GM21367 (cell line): ENCODE results near the gene KMT5C.

Experiments
- ATAC-seq: cut with Tn5 transposase; IDR thresholded peaks from one replicate; pipeline ENCODE4 v1.9.1; 2021; ENCODE audit not compliant: unreplicated experiment

The KMT5C gene

DNA sequence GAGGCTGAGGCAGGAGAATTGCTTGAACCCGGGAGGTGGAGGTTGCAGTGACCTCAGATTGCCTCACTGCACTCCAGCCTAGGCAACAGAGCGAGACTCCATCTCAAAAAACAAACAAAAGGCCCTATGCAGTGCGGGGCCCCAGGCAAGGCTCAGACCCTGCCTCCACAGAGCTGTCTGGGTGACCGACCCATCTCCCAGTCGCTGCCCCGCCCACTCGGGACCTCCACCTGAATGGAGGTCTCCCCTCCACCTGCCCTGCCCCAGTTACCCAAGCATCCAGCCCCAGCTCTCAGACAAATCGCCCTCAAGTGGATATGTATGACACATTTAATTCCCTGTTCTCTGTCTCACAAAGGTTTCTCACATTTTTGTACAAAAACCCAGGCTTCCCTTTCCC lies 25.6 kb downstream of the KMT5C start:
- ATAC-seq = no peak

DNA sequence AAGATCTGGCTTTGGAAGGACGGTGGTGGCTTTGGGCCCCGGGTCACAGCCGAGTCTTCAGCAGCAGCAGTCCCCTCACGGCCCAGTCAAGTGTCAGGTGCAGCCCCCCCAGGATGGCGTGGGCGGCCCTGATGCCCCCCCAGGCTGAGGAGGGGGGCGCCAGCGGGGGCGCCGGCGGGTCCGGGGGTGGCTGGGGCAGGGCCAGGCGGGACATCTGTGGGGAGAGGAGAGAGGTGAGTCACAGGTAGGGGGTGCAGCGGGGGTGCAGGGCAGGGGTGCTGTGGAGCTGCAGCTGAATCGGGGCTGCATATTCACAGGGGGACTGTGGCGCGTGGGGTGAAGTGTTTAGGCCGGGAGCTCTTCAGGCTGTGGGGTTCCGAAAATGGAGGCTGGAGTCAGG lies 26.3 kb downstream of the KMT5C start:
- no peak for ATAC-seq

DNA sequence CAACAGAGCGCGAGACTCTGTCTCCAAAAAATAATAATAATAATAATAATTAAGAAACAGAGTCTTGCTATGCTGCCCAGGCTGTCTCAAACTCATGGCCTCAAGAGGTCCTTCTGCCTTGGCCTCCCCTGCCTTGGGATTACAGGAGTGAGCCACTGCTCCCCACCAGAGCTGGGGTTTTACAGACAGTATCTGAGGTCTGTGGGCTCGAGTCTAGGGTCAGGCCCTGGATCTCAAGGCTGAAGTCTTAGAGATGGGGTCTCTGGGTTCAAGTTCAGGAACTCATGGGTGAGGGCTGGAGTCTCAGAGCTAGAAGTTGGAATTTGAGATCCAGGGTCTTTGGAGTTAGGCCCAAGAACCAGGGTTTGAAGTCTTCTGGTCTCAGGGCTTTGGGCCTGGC lies 27.1 kb downstream of the KMT5C start:
- no peak for ATAC-seq

DNA sequence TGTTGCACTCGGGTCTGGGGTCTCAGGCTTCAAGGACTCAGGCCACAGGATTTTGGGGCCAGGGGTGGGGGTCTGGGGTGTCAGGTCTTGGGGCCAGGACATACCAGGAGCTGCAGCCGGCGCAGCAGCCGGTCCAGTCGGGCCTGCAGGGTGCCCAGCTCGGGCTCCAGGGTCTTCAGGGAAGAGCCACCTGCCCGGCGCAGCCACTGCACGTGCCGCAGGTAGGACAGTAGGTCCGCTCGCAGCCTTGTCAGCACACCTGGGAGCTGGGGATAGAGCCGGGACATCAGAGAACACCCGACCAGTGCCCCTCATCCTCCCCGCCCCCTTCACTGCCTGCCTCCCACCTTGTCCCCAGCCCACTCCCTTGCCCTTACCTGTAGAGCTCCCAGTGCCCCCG lies 28.4 kb downstream of the KMT5C start:
- ATAC-seq = no peak

DNA sequence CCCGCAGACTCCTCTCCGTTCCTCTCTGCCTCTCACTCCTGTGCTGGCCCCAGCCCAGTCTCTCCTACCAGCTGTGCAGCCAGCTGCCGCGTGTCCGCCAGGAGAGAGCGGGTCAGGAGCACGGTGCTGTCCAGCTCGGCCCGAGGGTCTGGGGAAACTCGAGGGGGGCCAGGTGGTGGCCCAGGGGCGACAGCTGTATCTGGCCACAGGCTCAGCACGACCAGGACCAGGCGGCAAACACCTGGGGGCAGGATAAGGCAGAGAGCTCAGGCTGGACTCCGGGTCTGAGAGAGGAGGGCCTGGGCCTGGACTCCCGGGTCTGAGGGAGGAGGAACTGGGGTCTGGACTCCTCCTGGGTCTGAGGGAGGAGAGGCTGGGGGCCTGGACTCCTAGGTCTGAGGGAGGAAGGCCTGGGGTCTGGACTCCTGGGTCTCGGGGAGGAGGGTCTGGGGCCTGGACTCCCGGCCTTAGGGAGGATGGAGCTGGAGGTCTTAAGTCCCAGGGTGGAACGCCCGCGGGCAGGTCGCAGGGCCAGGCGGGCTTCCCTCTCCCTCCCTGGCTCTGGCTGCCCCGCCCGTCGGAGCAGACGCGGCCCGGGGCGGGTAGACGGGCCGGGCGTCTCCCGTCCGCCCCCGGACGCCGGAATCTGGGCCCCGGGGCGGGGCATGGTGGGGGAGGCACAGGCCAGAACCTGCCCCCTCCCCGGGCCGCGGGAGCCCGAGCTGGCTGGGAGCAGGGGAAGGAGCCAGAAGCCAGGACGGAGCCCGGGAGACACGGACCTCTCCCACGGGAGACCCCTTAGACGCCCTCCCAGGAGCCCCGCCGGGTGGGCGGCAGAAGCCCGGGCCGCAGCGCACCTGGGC lies 29.3 kb downstream of the KMT5C start:
- ATAC-seq = no peak

DNA sequence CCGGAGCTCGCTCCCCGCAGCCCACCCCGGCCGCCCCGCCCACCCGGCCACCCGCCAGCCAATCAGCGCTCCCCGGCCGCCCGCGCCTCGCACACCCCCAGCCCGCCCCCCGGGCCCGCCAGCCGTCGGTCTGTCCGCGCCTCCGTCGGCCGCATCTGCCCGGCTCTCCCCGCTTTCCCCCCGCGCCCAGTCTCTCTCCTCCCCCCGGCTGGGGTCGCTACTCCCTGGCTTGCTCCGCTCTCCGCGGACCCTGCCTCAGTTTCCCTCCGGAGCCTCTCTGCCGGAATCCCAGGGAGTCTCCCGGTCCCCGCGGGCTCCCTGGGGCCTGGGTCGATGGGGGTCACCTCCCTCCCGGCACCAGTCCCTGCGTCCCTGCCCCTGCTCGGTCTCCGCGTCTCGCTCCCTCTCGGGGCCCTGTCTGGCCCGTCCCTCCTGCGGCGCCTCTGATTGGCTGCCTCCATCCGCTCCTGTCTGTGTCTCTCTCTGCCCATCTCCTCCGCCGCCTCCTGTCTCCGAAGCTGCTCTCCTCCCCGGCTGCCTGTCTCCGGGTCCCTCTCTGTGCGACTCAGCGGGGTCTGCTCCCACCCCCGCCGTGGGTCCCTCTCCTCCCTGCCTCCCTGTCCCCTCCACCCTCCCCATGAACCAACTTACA lies 30.1 kb downstream of the KMT5C start:
- no peak for ATAC-seq

DNA sequence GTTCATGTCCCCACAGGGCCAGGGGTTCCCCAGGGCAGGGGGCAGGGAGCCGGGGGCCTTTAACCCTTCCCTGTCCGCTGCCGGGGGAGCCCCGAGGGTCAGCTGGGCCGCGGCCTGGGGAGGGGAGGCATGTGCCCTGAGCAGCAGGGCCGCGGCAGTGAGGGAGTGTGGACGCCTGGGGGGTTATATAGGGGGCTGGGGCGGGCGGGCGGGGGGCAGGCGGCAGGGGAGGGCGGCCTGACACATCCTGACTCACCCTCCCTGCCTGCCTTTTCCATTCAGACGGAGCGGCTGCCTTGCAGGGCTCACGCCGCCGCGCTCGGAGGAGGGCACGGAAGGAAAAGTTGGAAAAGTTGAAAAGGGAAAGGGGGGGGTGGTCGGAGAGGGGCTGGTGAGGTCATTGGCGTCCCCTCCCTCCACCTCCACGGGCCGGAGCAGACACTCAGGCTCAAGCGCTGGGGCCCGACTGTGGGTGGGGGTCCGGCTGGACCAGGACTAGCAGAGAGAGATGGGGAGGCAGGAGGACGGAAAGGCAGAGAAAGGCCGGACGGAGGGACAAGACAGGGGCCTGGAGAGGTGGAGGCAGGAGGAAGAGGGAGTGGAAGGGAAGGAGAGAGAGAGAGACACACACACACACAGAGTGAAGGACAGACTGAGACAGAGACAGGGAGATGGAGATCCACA lies 30.8 kb downstream of the KMT5C start, which contains the start of gene IL11:
Gene IL11, minus strand, starts transcription at position 159 of the 684 bp plus-strand sequence. Its CDS starts 153 bp downstream, at position 6.
- ATAC-seq = no peak

DNA sequence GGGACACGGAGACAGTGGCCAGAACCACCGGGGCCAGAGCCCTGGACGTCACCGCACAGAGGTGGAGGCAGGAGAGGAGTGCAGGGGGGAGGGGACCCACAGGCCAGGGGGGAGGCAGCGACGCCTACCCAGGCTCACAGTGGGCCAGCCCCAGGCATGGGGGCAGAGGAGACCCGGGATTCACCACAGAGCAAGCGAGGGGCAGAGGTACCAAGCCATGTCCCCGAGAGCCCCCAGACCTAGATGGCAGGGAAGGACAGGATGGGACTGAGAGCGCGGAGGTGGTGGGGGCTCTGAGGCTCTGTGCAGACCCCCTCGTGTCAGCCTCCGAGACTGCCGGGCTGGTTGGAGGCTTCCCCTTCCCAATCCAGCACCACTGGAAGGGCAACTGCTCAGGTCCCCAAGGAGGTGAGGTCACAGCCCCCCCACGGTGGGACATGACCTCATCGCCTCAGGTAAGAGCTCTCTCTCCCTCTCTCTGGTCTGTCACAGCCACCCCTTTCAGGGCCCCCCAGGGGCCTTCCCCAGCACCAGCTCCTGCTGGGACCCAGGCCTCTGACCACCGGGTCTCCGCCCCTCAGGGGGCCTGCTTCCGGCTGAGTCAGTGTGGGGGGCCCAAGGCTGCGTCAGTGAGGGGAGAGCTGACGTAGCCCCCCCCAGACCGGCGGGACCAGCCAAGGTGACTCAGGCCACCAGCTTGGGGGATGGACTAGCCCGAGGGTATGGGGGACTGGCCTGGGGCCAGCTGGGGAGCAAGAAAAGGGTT lies 32.8 kb downstream of the KMT5C start:
- ATAC-seq = no peak

DNA sequence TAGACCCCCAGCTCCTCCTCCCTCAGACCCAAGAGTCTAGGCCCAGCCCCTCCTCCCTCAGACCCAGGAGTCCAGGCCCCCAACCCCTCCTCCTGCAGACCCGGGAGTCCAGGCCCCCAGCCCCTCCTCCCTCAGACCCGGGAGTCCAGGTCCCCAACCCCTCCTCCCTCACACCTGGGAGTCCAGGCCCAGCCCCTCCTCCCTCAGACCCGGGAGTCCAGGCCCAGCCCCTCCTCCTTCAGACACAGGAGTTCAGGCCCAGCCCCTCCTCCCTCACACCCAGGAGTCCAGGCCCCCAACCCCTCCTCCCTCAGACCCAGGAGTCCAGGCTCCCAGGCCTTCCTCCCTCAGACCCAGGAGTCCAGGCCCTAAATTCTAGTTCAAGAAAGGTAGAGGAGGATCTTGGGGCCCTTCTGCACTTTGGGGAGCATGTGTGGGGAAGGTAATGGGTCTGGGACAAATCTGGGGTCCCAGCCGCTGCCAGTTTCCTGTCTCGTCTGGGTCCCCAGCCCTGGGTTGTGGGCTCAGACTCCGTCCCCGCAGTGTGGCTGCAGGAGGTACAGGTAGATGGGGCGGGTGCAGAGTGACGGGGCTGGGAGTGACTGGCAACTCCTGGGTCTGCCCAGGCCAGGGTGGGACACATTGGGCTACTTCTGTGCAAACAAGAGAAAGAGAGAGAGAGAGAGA lies 33.8 kb downstream of the KMT5C start:
- no peak for ATAC-seq

DNA sequence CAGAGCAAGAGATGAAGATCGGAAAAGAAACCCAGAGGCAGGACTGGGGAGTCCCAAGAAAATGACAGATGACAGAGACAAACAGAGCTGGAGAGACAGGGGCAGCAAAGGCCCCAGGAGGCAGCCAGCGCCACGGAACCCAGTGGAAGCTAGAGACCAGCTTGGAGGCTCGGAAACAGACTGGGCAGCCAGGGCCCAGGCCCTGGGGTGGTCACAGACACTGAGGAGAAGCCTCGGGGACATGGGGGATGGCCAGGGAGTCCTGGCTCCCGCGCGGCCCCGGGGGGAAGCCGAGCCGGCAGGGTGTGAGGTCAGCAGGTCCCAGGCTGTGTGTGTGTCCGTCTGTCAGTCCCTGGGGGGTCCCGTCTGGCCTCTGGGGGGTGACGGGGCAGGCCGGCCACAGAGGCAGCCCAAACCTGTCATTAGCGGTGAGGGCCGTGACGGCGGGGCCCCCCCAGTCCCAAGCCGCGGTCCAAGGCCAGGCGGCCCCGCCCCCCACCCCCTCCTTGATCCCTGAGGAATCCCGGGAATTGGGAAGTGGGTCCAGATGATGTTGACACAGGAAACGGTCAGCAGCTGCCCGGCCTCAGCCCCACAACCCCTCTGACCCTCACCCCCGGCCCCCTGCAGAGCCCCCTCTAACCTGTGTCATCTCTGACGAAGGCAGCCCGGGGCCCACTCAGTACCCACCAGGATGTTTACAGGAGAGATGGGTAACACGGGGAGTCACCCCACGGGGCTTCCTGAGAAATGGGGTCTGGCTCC lies 34.5 kb downstream of the KMT5C start:
- ATAC-seq = no peak

DNA sequence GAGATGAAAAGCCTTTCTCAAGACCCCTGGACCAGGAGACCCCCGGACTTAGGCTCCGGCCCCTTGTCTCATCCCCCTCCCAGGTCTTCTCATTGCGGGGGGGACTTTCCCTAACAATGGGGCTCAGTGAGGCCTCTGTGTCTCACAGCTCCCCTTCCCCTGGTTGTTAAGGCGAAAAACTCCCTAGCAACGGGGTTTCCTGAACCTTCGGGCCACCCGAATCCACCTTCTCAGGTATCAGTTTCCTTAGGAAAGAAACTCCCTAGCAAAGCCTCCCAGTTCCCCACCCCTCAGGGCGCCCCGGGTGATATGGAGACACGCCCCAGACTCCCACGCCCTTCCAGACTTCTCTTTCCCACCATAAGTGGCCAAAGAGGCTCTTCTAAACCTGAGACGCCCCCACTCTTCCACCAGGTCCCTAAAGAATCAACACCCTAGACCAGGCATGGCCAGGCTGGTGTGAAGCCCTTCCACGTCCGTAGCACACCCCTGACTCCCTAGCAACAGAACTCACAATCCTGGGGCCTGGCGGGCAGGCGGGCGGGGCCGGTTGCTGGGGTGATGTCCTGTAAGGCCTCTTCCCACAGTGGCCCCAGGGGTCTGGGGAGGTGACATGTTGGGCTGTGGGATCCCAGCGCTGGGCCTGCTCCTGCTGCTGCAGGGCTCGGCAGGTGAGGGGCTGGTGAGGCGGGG lies 36.7 kb downstream of the KMT5C start, which contains the start of gene TMEM190:
Gene TMEM190, plus strand, starts transcription at position 586 of the 693 bp plus-strand sequence. Its CDS starts 28 bp downstream, at position 614.
- ATAC-seq = no peak

DNA sequence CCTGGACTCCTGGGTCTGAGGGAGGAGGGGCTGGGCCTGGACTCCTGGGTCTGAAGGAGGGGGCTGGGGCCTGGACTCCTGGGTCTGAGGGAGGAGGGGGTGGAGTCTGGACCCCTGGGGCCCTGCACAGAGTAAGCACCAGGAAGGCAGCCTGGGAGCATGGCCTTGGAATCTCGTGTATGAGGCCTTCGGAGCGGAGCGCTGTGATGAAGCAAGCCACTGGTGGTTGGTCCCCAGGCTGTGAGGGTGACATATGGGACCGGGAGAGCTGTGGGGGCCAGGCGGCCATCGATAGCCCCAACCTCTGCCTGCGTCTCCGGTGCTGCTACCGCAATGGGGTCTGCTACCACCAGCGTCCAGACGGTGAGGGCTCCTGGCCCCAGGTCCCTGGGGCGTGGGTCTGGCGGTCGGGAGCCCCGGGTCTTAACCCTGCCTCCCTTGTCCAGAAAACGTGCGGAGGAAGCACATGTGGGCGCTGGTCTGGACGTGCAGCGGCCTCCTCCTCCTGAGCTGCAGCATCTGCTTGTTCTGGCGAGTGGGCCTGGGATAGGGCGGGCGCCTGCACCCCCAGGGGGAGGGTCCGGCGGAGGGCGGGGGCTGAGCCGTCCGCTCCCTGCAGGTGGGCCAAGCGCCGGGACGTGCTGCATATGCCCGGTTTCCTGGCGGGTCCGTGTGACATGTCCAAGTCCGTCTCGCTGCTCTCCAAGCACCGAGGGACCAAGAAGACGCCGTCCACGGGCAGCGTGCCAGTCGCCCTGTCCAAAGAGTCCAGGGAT lies 37.9 kb downstream of the KMT5C start:
- ATAC-seq = no peak

DNA sequence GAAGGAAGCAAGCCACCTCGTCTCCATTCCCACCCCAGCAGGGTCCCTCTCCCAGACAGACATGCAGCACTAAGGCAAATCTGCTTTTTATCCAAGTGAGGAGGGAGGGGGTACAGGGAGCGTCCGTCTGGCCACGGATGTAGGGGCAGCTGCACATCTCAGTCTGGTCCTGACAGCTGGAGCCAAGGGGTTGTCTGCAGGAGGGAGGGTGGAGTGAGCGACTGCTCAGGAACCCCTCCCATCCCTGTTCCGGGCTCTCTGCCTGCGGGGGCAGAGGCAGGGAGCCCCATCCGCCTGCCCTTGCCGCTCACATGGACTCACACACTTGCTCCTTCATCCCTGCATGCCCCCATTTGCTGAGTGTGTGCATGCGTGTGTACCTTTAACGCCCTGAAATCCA lies 39.5 kb downstream of the KMT5C start:
- ATAC-seq = no peak

DNA sequence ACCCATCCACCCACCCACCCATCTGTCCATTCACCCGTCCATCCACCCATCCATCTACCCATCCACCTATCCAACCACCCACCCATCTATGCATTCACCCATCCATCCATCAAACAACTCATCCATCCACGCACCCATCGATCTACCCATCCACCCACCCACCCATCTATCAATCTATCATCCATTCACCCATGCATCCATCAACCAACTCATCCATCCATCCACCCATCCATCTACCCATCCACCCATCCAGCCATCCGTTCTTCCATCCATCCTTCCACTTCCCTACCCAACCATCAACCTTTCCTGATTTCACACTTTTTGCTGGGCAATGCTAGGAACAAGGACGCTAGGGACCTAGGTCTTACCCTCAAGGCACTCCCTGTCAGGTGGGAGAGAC lies 42.3 kb downstream of the KMT5C start:
- ATAC-seq = no peak

DNA sequence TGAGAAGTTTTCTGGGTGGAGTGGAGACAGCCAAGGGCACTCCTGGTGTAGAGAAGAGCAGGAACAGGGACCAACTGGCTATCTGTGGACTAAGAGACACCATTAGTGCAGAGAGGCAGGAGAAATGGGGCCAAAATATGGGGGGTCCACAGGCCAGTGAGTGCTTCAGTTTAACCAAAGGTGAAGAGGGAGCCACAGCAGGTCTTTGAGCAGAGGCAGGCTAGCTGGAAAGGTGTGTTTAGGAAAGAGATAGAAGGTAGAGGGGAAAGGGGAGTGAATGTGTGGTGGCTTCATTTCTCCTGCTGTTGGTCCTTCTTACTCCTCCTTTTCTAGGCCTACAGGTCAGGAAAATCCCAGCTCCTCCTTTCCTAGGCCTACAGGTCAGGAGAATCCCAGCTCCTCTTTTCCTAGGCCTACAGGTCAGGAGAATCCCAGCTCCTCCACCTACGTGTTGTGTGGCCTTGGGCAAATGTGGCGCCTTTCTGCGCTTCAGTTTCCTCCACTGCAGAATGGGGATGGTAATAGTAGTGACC lies 42.9 kb downstream of the KMT5C start:
- no peak for ATAC-seq

DNA sequence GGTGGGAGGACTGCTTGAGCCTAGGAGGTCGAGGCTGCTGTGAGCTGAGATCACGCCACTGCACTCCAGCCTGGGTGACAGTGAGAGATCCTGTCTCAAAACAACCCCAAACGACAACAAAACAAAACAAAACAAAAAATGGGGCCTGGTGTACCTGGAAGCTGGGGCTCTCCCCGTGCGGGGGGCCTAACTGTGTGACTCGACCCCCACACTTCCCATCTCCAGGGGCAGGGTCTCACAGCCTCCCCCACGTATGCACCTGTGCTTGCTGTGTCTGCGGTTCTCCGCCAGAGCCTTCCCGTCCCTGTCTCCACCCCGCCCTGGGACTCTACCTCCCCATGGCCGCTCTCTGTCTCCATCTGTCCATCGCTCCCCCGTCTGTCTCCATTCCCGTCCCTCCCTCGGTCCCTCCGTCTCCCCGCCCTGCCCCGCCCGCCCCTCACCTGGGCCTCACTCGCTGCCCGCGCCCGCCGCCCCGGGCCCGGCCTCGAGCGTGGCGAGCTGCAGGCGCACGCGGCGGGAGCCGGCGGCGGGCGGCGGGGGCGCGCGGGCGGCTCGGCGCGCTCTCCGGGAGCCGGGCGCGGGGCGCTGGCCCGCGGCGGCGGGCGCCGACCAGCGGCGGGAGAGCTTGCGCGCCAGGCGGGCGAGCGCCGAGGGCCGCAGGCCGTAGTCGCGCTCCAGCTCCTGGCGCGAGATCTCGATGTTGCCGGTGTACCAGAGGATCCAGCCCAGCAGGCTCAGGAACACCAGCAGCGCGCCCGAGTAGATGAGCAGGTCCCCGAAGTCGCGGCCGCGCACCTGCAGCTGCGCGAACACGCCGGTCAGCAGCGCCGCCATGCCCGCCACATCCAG lies 43.8 kb downstream of the KMT5C start:
- no peak for ATAC-seq
